SH-SY5Y (cell line): Measurements from ENCODE around the gene MGMT.
A peak's percentile ranks its signal among the peaks of the same experiment; 100 is the strongest.

Experiments used
- GATA2 ChIP-seq: IDR thresholded peaks from 2 replicates; pipeline ENCODE4 v1.6.1; 2011; ENCODE audit warnings: mild to moderate bottlenecking, low read depth, low read length
- GATA3 ChIP-seq: IDR thresholded peaks from 2 replicates; pipeline ENCODE4 v1.6.1; 2011; ENCODE audit warnings: low read depth, mild to moderate bottlenecking, low read length, moderate library complexity

The MGMT gene

DNA sequence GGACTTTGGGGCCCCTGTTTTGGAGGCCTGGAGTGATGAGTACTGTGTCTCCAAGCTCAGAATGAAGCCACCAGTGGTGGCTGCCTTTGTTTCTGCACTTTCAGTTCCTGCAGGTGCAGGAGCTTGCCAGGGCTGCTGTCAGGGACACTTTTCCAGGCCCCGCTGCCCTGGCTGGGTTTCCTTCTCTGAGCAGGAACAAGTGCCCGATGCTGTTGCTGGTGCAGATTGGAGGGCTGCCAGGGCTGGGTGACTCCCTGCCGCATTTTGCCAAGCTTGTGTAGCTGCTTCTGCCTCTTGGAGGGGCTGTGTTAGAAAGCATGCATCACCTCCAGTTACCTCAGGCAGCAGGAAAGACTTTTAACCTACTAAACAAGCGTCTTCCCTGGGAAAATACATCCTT is 211.1 kb downstream of the MGMT start:
- TF ChIP-seq GATA2 (no peak), GATA3 (no peak)

DNA sequence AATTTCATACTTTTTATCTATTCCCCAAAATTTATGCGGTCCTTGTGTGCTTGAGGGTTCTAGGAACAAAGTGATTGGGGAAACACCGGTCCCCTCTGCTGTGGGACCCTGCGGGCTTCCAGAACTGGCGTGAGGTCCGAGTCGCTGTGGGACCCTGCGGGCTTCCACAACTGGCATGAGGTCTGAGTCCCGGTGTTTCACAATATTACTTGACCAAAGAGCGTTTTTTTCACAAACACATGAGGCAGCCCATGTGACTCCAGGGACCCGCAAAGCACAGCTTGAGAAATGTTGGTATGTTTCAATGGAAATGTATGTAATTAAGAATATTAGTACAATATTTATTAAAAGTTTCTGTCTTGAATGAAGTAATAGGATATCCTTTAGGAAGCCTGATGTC is 212.2 kb downstream of the MGMT start:
- TF ChIP-seq GATA2: no peak
- no peak for TF ChIP-seq GATA3

- no peak for TF ChIP-seq GATA2
- no peak for TF ChIP-seq GATA3
Measured at GRCh38 chr10:129680661-129681344, 213.8 kb downstream of the MGMT start.

DNA sequence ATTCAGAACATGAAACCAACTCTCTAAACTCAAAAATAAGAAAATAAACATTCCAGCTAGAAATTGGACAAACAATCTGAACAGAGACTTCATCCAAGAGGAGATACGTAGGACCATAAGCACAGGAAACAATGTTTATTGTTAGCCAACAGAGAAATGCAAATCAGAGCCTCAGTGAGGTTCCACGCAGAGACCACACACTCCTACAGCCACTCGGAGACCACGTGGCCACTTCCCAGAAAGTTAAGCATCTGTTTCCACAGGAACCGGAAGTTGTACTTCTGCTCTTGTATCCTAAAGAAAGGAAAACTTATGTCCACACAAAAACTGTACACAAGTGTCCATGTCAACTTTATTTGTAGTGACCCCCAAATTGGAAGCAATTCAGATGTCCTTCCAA is 214.8 kb downstream of the MGMT start:
- TF ChIP-seq GATA2 (no peak), GATA3 (no peak)

DNA sequence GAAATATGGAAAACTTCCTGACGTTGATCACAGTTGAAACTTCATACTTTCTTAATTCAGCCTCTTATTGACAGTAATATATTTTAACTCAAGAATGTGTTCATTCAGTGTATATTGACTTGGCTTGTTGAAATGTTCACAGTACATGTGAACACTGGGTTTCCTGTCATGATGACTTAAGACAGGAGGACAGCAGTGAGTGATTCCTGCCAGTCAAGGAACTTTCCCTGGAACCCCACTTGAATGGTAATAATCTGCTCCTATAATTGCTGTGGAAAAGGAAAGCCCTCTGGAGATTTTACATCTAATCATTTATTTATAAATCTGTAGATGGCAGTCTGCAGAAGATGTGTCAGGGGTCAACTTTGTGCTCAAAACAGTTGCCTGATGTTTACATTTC is 216.5 kb downstream of the MGMT start:
- TF ChIP-seq GATA3: no peak
- TF ChIP-seq GATA2: no peak

DNA sequence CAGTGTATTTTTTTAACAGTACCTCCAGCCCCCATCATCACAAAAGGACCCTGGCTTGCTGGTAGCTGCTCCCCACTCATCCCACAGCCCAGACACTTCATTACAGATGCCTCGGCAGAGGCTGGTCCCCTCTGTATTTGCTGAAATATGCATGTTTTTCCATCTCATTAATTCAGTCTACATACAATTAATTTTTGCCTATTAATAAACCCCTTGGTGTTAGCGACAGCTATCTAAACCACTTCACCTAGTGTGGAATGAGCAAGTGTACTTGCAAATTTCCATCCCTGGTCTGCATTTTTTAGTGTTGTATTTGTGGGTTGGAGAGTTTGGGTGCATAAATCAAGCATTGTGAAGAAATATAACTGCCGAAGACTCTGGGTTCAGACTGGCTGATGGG is 216.9 kb downstream of the MGMT start:
- TF ChIP-seq GATA3: no peak
- TF ChIP-seq GATA2: no peak

- TF ChIP-seq GATA2: no peak
- TF ChIP-seq GATA3: no peak
Measured at GRCh38 chr10:129685271-129685670, 218.2 kb downstream of the MGMT start.

GRCh38 chr10:129689671-129690071 is 222.6 kb downstream of the MGMT start:
- TF ChIP-seq GATA3 (peak; percentile 88), GATA2 (peak; percentile 87)

DNA sequence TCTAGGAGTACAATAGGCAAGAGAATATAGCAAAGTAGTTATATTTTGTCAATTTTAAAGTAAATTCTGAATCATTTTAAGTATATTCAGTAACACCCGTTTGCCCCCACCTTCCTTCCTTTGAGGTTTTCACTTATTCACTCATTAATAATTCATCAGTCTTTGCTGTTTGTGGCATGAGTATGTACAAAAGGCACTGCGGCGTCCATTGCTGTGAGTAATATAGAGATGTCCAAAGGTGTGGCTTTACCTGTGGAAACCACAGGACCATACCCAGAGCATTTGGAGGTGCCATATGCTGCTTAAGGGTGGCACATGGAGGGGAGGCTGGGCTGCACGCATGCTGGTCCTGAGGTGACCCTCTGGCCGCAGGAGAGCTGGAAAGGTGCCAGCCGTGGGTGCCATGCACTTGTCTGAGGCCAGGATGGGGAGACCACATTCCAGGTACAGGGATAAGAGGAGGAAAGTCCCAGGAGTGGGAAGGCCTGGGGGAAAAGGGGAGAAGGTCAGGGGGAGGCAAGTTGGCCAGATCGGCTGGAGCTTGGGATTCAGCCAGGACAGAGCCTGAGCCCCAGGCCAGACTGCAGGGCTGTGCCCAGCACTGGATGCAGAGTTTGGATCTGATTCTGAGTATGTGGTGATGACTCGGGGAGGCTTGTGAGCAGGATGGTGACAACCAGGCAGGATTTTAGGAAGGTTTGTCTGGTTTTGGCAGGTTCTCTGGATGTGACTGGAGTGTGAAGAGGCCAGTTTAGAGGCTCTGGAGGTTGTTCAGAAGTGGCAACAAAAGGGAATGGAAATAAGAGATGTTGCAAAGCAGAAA is 223.4 kb downstream of the MGMT start:
- TF ChIP-seq GATA3 (no peak), GATA2 (no peak)

- TF ChIP-seq GATA2: no peak
- no peak for TF ChIP-seq GATA3
Measured at GRCh38 chr10:129692695-129693094, 225.7 kb downstream of the MGMT start.

GRCh38 chr10:129693382-129693781 is 226.3 kb downstream of the MGMT start:
- TF ChIP-seq GATA2 (no peak), GATA3 (no peak)

- TF ChIP-seq GATA2 (no peak), GATA3 (no peak)
Measured at GRCh38 chr10:129694184-129694583, 227.1 kb downstream of the MGMT start.

DNA sequence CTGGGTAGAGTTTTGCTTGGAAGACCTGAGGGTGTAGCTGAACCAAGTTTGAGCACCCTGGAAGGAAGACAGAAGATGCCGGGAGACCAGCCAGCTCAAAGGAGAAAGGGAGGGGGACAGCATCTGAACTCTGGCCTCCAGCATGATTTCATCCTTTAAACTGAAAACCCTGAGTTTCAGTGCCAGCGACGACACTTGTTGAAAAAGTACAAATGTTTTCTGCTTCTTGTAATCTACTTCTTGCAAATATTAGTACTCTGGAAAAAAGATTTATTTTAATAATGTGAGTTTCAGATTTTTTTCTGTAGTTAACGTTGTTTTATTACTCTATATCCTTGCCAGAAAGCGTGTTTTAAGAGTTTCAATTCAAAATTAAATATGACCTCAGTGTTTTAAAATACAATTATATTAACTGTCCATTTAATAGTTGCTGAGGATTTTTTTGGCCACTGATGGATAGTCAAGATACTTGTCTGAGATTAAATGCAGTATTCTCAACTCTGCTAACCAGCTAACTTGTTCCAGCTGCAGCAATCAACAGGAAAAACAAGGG is 227.7 kb downstream of the MGMT start:
- TF ChIP-seq GATA3 (no peak; the same call in 1 of the 2 replicates), GATA2 (no peak)

DNA sequence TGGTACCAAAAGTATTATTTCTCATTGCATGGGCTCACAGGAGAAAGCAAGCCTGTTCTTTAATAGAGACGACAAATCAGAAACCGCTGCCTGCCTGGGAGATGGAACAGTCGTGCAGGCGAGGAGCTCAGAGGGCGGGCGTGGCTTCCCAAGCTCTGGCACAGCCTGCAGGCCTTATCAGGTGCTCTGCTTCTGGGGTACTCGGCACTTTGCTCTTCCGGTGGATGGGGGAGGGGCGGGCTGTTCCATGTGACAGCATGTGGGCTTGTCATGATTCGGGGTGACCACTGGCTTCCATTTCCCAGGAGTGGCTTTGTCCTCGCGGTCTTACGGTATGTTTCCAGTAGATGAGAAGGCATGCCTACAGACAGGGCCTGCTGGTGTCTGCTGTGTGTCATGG is 228.6 kb downstream of the MGMT start:
- TF ChIP-seq GATA3: no peak
- no peak for TF ChIP-seq GATA2

- no peak for TF ChIP-seq GATA2
- no peak for TF ChIP-seq GATA3
Measured at GRCh38 chr10:129696636-129697035, 229.6 kb downstream of the MGMT start.
